OCI-LY1 (cell line): ENCODE measurements around the gene PRR5L.

Source experiments
- H2AFZ ChIP-seq: fragments of 200-600 bp; sonication (generic), shearing (Covaris generic); 2 replicates; pipeline ENCODE4 v1.6.0; 2014; ENCODE audit warnings: antibody characterized with exemption, mild to moderate bottlenecking, low read length
- H3F3A ChIP-seq: fragments of 200-600 bp; sonication (generic), shearing (Covaris generic); 2 replicates; pipeline ENCODE4 v1.6.0; 2014; ENCODE audit warnings: mild to moderate bottlenecking, antibody characterized with exemption, low read length, moderate library complexity; ENCODE audit not compliant: insufficient read depth
- H3K27ac ChIP-seq: fragments of 200-600 bp; sonication (generic); 2 replicates; pipeline ENCODE4 v1.5.1; 2014; ENCODE audit warnings: low read length, mixed run types, mild to moderate bottlenecking, low read depth; ENCODE audit not compliant: poor library complexity, severe bottlenecking
- H3K27me3 ChIP-seq: fragments of 200-600 bp; sonication (generic); 2 replicates; pipeline ENCODE4 v1.6.0; 2014; ENCODE audit warnings: antibody characterized with exemption, mild to moderate bottlenecking, low read length, moderate library complexity; ENCODE audit not compliant: insufficient read depth
- H3K36me3 ChIP-seq: fragments of 200-600 bp; sonication (generic); 2 replicates; pipeline ENCODE4 v1.6.1; 2014; ENCODE audit warnings: mild to moderate bottlenecking, antibody characterized with exemption, low read length, moderate library complexity, mixed read lengths; ENCODE audit not compliant: insufficient read depth
- H3K4me1 ChIP-seq: fragments of 200-600 bp; sonication (generic); 2 replicates; pipeline ENCODE4 v1.5.1; 2014; ENCODE audit warnings: mild to moderate bottlenecking, low read length, moderate library complexity; ENCODE audit not compliant: insufficient read depth, severe bottlenecking
- H3K4me2 ChIP-seq: fragments of 200-600 bp; sonication (generic), shearing (Covaris generic); 2 replicates; pipeline ENCODE4 v1.6.1; 2014; ENCODE audit warnings: low read length
- H3K4me3 ChIP-seq: fragments of 200-600 bp; sonication (generic); 2 replicates; pipeline ENCODE4 v1.5.1; 2014; ENCODE audit warnings: low read length, low read depth, mild to moderate bottlenecking, mixed read lengths; ENCODE audit not compliant: poor library complexity, severe bottlenecking
- H3K79me2 ChIP-seq: fragments of 200-600 bp; shearing (Covaris generic); 2 replicates; pipeline ENCODE4 v1.6.1; 2016; ENCODE audit warnings: mixed run types, low read length, mixed read lengths; ENCODE audit not compliant: insufficient read depth
- H3K9ac ChIP-seq: fragments of 200-600 bp; sonication (generic), shearing (Covaris generic); 2 replicates; pipeline ENCODE4 v1.6.1; 2014; ENCODE audit warnings: mild to moderate bottlenecking, low read length, mixed read lengths
- H3K9me2 ChIP-seq: fragments of 200-600 bp; sonication (generic), shearing (Covaris generic); 2 replicates; pipeline ENCODE4 v1.6.1; 2014; ENCODE audit warnings: low read depth, mild to moderate bottlenecking, low read length, mixed read lengths
- H3K9me3 ChIP-seq: fragments of 200-600 bp; shearing (Covaris generic); 2 replicates; pipeline ENCODE4 v1.6.1; 2014; ENCODE audit warnings: low read length, mixed read lengths
- H4K20me1 ChIP-seq: fragments of 200-600 bp; sonication (generic), shearing (Covaris generic); 2 replicates; pipeline ENCODE4 v1.6.0; 2016; ENCODE audit warnings: mild to moderate bottlenecking, low read length; ENCODE audit not compliant: insufficient read depth
- EZH2 ChIP-seq: fragments of 200-600 bp; sonication (generic), shearing (Covaris generic); IDR thresholded peaks from 2 replicates; pipeline ENCODE4 v1.8.0; 2017; ENCODE audit warnings: borderline replicate concordance, mixed run types, mild to moderate bottlenecking, antibody characterized with exemption, low read length, moderate library complexity, mixed read lengths
- TF ChIP-seq, protein P1 (sequence below): fragments of 200-600 bp; sonication (generic), shearing (Covaris generic); IDR thresholded peaks from 2 replicates; pipeline ENCODE4 v1.5.1; 2017; ENCODE audit warnings: mild to moderate bottlenecking, antibody characterized with exemption, low read length, moderate library complexity, mixed read lengths

The PRR5L gene

DNA sequence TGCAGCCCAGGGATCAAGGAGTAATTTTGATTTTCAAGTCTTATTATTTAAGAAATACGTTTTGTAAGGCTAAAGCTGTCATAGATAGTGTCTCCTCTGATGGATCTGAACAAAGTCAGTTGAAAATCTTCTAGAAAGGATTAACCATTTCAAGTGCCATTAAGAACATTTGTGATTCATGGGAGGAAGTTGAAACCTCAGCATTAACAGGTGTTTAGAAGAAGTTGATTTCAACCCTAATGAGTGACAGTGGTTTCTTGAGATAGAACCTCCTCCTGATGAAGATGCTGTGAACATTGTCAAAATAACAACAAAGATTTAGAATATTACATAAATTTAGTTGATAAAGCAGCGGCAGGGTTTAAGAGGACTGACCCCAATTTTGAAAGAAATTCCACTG lies 61.7 kb downstream of the PRR5L start:
- H3K4me2 ChIP-seq = no peak overlapping the region
- no peaks in the 10 kb centered on the region for H4K20me1 ChIP-seq
- H3K9me2 ChIP-seq = no peaks in the 10 kb centered on the region
- H3K79me2 ChIP-seq = no peaks in the 10 kb centered on the region
- no peak overlapping the region for H3K9ac ChIP-seq
- H3K27ac ChIP-seq = no peak overlapping the region
- H3K4me1 ChIP-seq = no peaks in the 10 kb centered on the region
- H3K27me3 ChIP-seq = no peaks in the 10 kb centered on the region
- no peaks in the 10 kb centered on the region for H3K36me3 ChIP-seq
- TF ChIP-seq, protein P1, sequence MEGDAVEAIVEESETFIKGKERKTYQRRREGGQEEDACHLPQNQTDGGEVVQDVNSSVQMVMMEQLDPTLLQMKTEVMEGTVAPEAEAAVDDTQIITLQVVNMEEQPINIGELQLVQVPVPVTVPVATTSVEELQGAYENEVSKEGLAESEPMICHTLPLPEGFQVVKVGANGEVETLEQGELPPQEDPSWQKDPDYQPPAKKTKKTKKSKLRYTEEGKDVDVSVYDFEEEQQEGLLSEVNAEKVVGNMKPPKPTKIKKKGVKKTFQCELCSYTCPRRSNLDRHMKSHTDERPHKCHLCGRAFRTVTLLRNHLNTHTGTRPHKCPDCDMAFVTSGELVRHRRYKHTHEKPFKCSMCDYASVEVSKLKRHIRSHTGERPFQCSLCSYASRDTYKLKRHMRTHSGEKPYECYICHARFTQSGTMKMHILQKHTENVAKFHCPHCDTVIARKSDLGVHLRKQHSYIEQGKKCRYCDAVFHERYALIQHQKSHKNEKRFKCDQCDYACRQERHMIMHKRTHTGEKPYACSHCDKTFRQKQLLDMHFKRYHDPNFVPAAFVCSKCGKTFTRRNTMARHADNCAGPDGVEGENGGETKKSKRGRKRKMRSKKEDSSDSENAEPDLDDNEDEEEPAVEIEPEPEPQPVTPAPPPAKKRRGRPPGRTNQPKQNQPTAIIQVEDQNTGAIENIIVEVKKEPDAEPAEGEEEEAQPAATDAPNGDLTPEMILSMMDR = no peak
- no peaks in the 10 kb centered on the region for H3K9me3 ChIP-seq
- no peaks in the 10 kb centered on the region for H3F3A ChIP-seq
- no peak overlapping the region for H2AFZ ChIP-seq
- H3K4me3 ChIP-seq = no peak overlapping the region

DNA sequence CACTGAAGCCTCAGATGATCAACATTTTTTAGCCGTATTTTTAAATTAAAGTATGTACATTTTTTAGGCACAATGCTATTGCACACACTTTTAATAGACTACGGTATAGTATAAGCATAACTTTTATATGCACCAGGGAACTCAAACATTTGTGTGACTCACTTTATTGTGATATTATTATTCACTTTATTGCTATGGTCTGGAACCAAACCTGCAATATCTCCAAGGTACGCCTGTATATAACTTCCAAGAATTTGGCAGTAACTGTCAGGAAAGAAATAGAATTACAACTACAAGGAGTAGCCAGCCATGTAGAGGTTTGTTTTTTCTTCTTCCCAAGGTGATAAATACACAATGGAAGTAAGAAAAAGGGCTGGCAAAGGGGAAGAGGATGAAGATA lies 62.3 kb downstream of the PRR5L start:
- Histone ChIP-seq H3K4me2 (no peak overlapping the region), H3K79me2 (no peaks in the 10 kb centered on the region), H3K36me3 (no peaks in the 10 kb centered on the region), H4K20me1 (no peaks in the 10 kb centered on the region), H3F3A (no peaks in the 10 kb centered on the region), H3K27me3 (no peaks in the 10 kb centered on the region), H3K4me3 (no peak overlapping the region), H3K9me2 (no peaks in the 10 kb centered on the region), H3K4me1 (no peaks in the 10 kb centered on the region), H3K9ac (no peak overlapping the region), H3K9me3 (no peaks in the 10 kb centered on the region), H2AFZ (no peak overlapping the region), H3K27ac (no peak overlapping the region)
- no peak for TF ChIP-seq EZH2
- TF ChIP-seq, protein P1 = no peak

DNA sequence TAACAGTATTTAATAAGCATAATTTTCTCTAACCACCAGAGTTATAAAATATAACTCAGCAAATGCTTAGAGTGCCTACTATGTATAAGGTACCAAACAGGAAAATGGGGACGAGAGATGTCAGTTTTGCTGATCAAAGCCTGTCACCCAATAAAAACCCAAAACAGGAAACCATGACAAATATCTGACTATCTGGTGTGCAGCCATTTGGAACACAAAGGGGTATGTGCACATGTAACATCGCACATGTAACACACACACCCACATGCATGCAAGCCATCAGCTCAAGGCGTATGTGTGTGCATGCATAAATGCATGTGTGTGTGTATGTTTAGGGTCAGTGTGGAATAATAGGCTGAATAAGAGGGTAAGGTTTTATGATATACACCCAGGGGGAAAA lies 64.2 kb downstream of the PRR5L start:
- TF ChIP-seq EZH2 = no peak
- TF ChIP-seq, protein P1 = no peak
- Histone ChIP-seq H2AFZ (no peak overlapping the region), H3K9ac (no peak overlapping the region), H3K9me2 (no peaks in the 10 kb centered on the region), H3K4me2 (no peak overlapping the region), H3K27ac (no peak overlapping the region), H3K4me3 (no peak overlapping the region), H3K36me3 (no peaks in the 10 kb centered on the region), H3K27me3 (no peaks in the 10 kb centered on the region), H3F3A (no peaks in the 10 kb centered on the region), H3K9me3 (no peaks in the 10 kb centered on the region), H3K4me1 (no peaks in the 10 kb centered on the region), H4K20me1 (no peaks in the 10 kb centered on the region), H3K79me2 (no peaks in the 10 kb centered on the region)
